CD4-positive, alpha-beta T cell treated with Interleukin-15 for 4 hours (primary cell): ENCODE data around the gene LST1.

Experiments
- DNase-seq: peaks from one replicate; pipeline ENCODE4 v3.0.0-alpha.2; 2020; ENCODE audit warnings: low spot score

Gene LST1

GRCh38 chr6:31559958-31560696, 25.9 kb upstream of the LST1 start:
- peak; percentile 58 for DNase-seq

DNA sequence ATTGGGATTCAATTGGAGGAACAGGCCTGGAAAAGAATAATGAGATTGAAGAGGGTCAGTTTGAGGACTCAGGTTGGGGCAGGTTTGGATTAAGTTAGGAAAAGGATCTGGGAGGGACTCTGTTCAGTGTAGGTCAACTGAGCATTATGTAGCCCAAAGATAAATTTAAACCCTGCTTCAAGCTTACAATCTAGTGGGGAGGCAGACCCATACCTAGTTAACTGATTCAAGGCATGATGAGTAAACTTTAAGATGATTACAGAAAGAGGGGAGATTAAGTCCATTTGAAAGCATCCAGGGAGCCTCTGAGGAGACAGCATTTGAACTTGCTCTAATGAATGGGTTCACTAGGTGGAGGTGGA, 25.4 kb upstream of the LST1 start:
- DNase-seq, result no peak

DNA sequence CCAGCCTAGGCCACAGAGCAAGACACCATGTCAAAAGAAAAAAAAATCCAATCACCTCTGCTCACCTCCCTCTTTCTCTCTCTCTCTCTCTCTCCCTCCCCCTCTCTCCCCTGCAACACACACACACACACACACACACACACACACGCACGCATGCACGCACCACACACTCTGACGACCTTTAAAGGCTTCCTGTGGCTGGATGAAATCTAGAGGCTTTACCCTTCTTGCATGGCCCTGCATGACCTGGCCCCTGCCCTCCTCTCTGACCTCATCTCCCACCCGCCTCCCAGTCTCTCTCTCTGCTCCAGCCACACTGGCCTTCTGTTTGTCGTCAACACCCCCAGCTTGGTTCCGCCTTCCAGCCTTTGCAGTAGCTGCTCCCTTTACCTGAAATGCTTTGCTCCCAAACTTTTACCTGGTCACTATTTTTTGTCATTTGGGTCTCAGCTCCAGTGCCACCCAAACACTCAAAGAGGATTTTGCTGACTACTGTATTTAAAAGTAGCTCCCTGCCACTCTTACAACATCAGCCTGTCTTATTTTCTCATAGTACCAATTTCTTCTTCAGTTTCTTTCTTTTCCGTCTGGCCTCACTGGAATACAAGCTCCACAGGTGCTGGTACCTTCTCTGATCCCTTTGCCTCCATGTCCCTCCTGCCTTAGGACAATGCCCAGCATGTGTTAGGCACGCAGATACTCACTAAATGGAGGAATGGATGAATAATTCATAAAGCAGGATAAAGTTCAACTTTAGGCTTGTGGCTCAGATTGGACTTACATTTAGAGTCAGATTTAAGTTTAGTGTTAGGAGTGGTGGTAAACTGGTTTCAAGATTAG, 18.3 kb upstream of the LST1 start:
- DNase-seq, result no peak

DNA sequence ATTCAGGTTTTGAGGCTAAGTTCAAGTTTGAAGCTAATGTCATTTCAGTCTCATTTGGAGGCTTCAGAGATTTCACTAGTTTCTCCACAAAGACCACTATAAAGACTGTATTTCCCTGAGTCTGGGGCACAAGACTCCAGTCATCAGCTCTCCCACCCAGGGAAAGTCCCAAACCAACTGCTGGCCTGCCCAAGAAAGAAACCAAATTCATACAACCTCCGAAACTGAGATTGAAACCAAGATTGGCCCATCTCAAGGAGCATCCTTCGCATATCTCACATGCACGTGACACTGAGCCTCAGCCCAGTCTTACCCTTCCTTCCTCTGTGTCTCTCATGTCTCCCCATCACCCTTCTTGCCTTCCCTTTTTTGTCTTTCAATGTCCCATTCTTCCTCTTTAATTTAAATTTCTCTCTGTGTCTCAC, 17.5 kb upstream of the LST1 start:
- peak; percentile 83 for DNase-seq

DNA sequence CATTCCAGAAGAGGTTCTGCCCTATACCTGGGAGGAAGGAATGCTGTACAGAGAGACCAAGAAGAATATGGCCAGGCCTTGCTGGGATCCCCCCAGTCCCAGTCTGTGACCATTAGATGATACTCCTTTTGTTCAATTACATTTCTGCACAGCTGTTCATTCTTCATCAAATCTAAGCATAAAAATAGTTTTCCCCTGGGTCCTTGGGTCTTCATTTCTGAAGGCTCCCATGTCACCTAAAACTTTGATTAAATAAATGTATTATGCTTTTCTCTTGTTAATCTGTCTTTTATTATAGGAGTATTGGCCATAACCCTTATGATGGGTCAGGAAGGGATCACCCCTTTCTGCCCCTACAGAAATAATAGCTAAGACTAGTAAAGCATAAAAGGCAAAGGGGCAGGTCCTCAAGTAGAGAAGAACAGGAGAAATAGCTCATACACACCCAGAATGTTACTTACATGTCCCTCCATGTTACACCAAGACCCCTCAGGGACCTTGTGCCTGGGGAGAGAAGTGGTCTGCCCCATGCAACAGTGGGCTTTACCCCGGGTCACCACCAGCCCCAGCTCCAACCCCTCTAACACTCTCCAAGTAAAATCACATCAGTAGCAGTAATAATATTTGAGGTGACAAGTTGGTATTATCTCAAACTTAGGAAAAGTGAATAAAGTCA, 16.1 kb upstream of the LST1 start:
- DNase-seq, result no peak

GRCh38 chr6:31572041-31572911, 13.8 kb upstream of the LST1 start, which contains the start of gene LTA:
Gene LTA, plus strand, starts transcription at chr6:31572289. Its CDS starts 454 bp downstream, at chr6:31572743.
- DNase-seq, result peak; percentile 90

DNA sequence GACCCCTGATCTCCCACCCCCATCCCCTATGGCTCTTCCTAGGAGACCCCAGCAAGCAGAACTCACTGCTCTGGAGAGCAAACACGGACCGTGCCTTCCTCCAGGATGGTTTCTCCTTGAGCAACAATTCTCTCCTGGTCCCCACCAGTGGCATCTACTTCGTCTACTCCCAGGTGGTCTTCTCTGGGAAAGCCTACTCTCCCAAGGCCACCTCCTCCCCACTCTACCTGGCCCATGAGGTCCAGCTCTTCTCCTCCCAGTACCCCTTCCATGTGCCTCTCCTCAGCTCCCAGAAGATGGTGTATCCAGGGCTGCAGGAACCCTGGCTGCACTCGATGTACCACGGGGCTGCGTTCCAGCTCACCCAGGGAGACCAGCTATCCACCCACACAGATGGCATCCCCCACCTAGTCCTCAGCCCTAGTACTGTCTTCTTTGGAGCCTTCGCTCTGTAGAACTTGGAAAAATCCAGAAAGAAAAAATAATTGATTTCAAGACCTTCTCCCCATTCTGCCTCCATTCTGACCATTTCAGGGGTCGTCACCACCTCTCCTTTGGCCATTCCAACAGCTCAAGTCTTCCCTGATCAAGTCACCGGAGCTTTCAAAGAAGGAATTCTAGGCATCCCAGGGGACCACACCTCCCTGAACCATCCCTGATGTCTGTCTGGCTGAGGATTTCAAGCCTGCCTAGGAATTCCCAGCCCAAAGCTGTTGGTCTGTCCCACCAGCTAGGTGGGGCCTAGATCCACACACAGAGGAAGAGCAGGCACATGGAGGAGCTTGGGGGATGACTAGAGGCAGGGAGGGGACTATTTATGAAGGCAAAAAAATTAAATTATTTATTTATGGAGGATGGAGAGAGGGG, 12.6 kb upstream of the LST1 start:
- DNase-seq, result no peak

GRCh38 chr6:31574106-31575061, 11.7 kb upstream of the LST1 start:
- no peak for DNase-seq

DNA sequence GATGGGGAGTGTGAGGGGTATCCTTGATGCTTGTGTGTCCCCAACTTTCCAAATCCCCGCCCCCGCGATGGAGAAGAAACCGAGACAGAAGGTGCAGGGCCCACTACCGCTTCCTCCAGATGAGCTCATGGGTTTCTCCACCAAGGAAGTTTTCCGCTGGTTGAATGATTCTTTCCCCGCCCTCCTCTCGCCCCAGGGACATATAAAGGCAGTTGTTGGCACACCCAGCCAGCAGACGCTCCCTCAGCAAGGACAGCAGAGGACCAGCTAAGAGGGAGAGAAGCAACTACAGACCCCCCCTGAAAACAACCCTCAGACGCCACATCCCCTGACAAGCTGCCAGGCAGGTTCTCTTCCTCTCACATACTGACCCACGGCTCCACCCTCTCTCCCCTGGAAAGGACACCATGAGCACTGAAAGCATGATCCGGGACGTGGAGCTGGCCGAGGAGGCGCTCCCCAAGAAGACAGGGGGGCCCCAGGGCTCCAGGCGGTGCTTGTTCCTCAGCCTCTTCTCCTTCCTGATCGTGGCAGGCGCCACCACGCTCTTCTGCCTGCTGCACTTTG, 10.7 kb upstream of the LST1 start, which contains the start of gene TNF:
Gene TNF, plus strand, starts transcription at position 231 of the 567 bp plus-strand sequence. Its CDS starts 177 bp downstream, at position 408.
- peak; percentile 91 for DNase-seq

GRCh38 chr6:31575952-31576685, 10.0 kb upstream of the LST1 start:
- DNase-seq, result no peak

DNA sequence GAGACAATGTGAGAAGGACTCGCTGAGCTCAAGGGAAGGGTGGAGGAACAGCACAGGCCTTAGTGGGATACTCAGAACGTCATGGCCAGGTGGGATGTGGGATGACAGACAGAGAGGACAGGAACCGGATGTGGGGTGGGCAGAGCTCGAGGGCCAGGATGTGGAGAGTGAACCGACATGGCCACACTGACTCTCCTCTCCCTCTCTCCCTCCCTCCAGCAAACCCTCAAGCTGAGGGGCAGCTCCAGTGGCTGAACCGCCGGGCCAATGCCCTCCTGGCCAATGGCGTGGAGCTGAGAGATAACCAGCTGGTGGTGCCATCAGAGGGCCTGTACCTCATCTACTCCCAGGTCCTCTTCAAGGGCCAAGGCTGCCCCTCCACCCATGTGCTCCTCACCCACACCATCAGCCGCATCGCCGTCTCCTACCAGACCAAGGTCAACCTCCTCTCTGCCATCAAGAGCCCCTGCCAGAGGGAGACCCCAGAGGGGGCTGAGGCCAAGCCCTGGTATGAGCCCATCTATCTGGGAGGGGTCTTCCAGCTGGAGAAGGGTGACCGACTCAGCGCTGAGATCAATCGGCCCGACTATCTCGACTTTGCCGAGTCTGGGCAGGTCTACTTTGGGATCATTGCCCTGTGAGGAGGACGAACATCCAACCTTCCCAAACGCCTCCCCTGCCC, 9.0 kb upstream of the LST1 start:
- peak; percentile 49 for DNase-seq

GRCh38 chr6:31577579-31577966, 8.5 kb upstream of the LST1 start:
- DNase-seq, result no peak

- no peak for DNase-seq
Measured at GRCh38 chr6:31578184-31579118, 7.6 kb upstream of the LST1 start.

- no peak for DNase-seq
Measured at GRCh38 chr6:31579119-31579505, 7.0 kb upstream of the LST1 start.

GRCh38 chr6:31579546-31580437, 6.3 kb upstream of the LST1 start:
- no peak for DNase-seq

GRCh38 chr6:31580438-31580740, 5.7 kb upstream of the LST1 start:
- no peak for DNase-seq
